H1 (cell line): ENCODE results near the gene HEXIM2. TPM values are rescaled to one million over a fixed set of nuclear protein-coding genes. Genes with fewer than 3 reads are reported as not detected.

Experiments used
- polyA plus RNA-seq, 7 experiments: library from polyadenylated mRNA; depleted of rRNA in 3 of 7; stranded (reverse) in 5 of 7; unstranded in 2 of 7; fragments of >200 nt in 5 of 7; fragments of 200-250 nt in 2 of 7; gene quantifications; 1 replicate in 5 of 7; 2 replicates in 1 of 7; 4 replicates in 1 of 7; pipeline versions ENCODE4 v1.2.1 to v1.2.3, GENCODE V29; 2011 to 2013; ENCODE audit warnings: missing spikeins in 2 of 7, mixed read lengths in 2 of 7
- total RNA-seq: library from RNA; stranded (reverse); fragmentation: NEBNext Ultra II Directional; extraction: Animal tissue kit (Norgen Biotek cat#: 25700); gene quantifications from 2 replicates; pipeline ENCODE4 v1.2.1, GENCODE V29; 2021
- TF ChIP-seq, protein P1 (sequence below), 3 experiments: IDR thresholded peaks; 1 replicate in 2 of 3; 2 replicates in 1 of 3; pipeline versions ENCODE4 v1.5.1 to v1.6.1; 2011; ENCODE audit warnings: low read length in 3 of 3, mild to moderate bottlenecking in 3 of 3, inconsistent platforms in 2 of 3, low read depth in 1 of 3, moderate library complexity in 1 of 3; ENCODE audit not compliant: insufficient read depth in 1 of 3; ENCODE audit errors: control extremely low read depth in 1 of 3

HEXIM2 gene
- total and polyA plus RNA-seq, 2 of the 8 experiments (the other 6 are each of a cell fraction or from before 2014, with no cell fraction given): 7.5 to 13.2 TPM

DNA sequence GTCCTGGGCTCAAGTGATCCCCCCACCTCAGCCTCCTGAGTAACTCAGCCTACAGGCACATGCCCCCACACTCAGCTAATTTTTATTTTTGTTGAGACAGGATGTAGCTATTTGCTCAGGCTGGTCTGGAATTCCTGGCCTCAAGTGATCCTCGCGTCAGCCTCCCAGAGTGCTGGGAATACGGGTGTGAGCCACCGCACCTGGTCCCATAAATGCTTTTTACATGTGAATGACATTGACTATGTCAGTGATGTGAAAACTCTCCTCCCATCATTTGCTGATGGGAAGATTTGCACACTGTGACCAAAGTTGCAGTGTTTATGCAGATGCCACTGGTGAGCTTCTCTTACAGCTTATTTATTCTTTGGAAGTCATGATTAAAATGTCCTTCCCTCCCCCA, 44.3 kb upstream of the HEXIM2 start (continued):
- TF ChIP-seq, protein P1, sequence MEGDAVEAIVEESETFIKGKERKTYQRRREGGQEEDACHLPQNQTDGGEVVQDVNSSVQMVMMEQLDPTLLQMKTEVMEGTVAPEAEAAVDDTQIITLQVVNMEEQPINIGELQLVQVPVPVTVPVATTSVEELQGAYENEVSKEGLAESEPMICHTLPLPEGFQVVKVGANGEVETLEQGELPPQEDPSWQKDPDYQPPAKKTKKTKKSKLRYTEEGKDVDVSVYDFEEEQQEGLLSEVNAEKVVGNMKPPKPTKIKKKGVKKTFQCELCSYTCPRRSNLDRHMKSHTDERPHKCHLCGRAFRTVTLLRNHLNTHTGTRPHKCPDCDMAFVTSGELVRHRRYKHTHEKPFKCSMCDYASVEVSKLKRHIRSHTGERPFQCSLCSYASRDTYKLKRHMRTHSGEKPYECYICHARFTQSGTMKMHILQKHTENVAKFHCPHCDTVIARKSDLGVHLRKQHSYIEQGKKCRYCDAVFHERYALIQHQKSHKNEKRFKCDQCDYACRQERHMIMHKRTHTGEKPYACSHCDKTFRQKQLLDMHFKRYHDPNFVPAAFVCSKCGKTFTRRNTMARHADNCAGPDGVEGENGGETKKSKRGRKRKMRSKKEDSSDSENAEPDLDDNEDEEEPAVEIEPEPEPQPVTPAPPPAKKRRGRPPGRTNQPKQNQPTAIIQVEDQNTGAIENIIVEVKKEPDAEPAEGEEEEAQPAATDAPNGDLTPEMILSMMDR (IDR thresholded peaks at IDR 0.05; ENCODE audit: control extremely low read depth in 1 of 3, insufficient read depth in 1 of 3, low read depth in 1 of 3, low read length in 3 of 3): no peak
